HEK293 (cell line): ENCODE measurements around the gene KCNK2.

ENCODE experiments used
- CTCF ChIA-PET: fragments of 350-600 bp; formaldehyde crosslinking; extraction: SDS; loops from one replicate; lab custom pipeline; 2021; ENCODE audit warnings: antibody characterized with exemption; lab: Yijun Ruan, JAX
- POLR2A ChIA-PET: fragments of 300-600 bp; formaldehyde crosslinking; extraction: SDS; loops from one replicate; lab custom pipeline; 2020; ENCODE audit warnings: antibody characterized with exemption, inconsistent platforms; lab: Yijun Ruan, JAX
- H3K27ac ChIP-seq: fragments of 200-500 bp; sonication (Bioruptor generic); 2 replicates; pipeline ENCODE4 v1.5.1; 2014; ENCODE audit warnings: low read depth, low read length, control low read depth, inconsistent platforms; ENCODE audit errors: extremely low read depth
- H3K36me3 ChIP-seq, 2 experiments: fragments of 200-500 bp in 1 of 2; sonication (Bioruptor generic) in 1 of 2; 1 replicate in 1 of 2; 2 replicates in 1 of 2; pipeline ENCODE4 v1.5.1; 2014 to 2017; ENCODE audit warnings: inconsistent platforms in 2 of 2, low read length in 2 of 2; ENCODE audit not compliant: control insufficient read depth in 2 of 2, insufficient read depth in 1 of 2
- H3K4me1 ChIP-seq: fragments of 200-500 bp; sonication (Bioruptor generic); 2 replicates; pipeline ENCODE4 v1.5.1; 2014; ENCODE audit warnings: mild to moderate bottlenecking, low read length, inconsistent platforms; ENCODE audit not compliant: control insufficient read depth, insufficient read depth
- H3K4me3 ChIP-seq: 2 replicates; pipeline ENCODE4 v1.5.1; 2011; ENCODE audit warnings: low read depth, mild to moderate bottlenecking, control low read depth, low read length, moderate library complexity
- H3K9me3 ChIP-seq: fragments of 200-500 bp; sonication (Bioruptor generic); 2 replicates; pipeline ENCODE4 v1.5.1; 2014; ENCODE audit warnings: low read depth, low read length, inconsistent platforms; ENCODE audit not compliant: control insufficient read depth, insufficient read depth
- OSR2 ChIP-seq: fragments of 450-650 bp; formaldehyde crosslinking; IDR thresholded peaks from 2 replicates; pipeline ENCODE4 v1.5.1; 2016; ENCODE audit warnings: missing biosample characterization, missing genetic modification characterization
- PRDM1 ChIP-seq: fragments of 450-650 bp; formaldehyde crosslinking; IDR thresholded peaks from 2 replicates; pipeline ENCODE4; 2016; ENCODE audit warnings: missing biosample characterization, missing genetic modification characterization
- SCRT1 ChIP-seq: fragments of 450-650 bp; formaldehyde crosslinking; IDR thresholded peaks from 2 replicates; pipeline ENCODE4 v1.5.1; 2016; ENCODE audit warnings: missing biosample characterization, missing genetic modification characterization, borderline replicate concordance
- WT1 ChIP-seq: fragments of 450-650 bp; formaldehyde crosslinking; IDR thresholded peaks from 2 replicates; pipeline ENCODE4 v1.5.1; 2016; ENCODE audit warnings: missing biosample characterization, missing genetic modification characterization
- YY2 ChIP-seq: fragments of 450-650 bp; formaldehyde crosslinking; IDR thresholded peaks from 2 replicates; pipeline ENCODE4 v1.5.1; 2016; ENCODE audit warnings: missing biosample characterization, missing genetic modification characterization
- ZNF140 ChIP-seq: fragments of 450-650 bp; formaldehyde crosslinking; IDR thresholded peaks from 2 replicates; pipeline ENCODE4 v1.5.1; 2016; ENCODE audit warnings: missing biosample characterization, missing genetic modification characterization
- ZNF433 ChIP-seq: fragments of 450-650 bp; formaldehyde crosslinking; IDR thresholded peaks from 2 replicates; pipeline ENCODE4 v1.5.1; 2016; ENCODE audit warnings: missing biosample characterization, missing genetic modification characterization, low read depth
- ZNF501 ChIP-seq: fragments of 450-650 bp; formaldehyde crosslinking; IDR thresholded peaks from 2 replicates; pipeline ENCODE4 v1.5.1; 2016; ENCODE audit warnings: missing biosample characterization, missing genetic modification characterization
- ZNF548 ChIP-seq: fragments of 450-650 bp; formaldehyde crosslinking; IDR thresholded peaks from 2 replicates; pipeline ENCODE4 v1.5.1; 2016; ENCODE audit warnings: missing biosample characterization, missing genetic modification characterization
- ZNF561 ChIP-seq: fragments of 450-650 bp; IDR thresholded peaks from 2 replicates; pipeline ENCODE4 v1.5.1; 2018; ENCODE audit warnings: missing biosample characterization, missing genetic modification characterization, borderline replicate concordance
- ZNF621 ChIP-seq: fragments of 450-650 bp; formaldehyde crosslinking; IDR thresholded peaks from 2 replicates; pipeline ENCODE4 v1.5.1; 2017; ENCODE audit warnings: missing biosample characterization, missing genetic modification characterization
- ZNF623 ChIP-seq: fragments of 450-650 bp; formaldehyde crosslinking; IDR thresholded peaks from 2 replicates; pipeline ENCODE4 v1.5.1; 2016; ENCODE audit warnings: missing biosample characterization, missing genetic modification characterization
- ZSCAN16 ChIP-seq: fragments of 450-650 bp; formaldehyde crosslinking; IDR thresholded peaks from 2 replicates; pipeline ENCODE4 v1.5.1; 2016; ENCODE audit warnings: missing biosample characterization, missing genetic modification characterization
- TF ChIP-seq, protein P1 (sequence below): fragments of 450-650 bp; formaldehyde crosslinking; IDR thresholded peaks from 2 replicates; pipeline ENCODE4 v1.5.1; 2016; ENCODE audit warnings: missing biosample characterization, missing genetic modification characterization
- TF ChIP-seq, protein P2 (sequence below): fragments of 450-650 bp; formaldehyde crosslinking; IDR thresholded peaks from 2 replicates; pipeline ENCODE4 v1.5.1; 2017; ENCODE audit warnings: missing biosample characterization, missing genetic modification characterization
- TF ChIP-seq, protein P3 (sequence below): fragments of 450-650 bp; formaldehyde crosslinking; IDR thresholded peaks from 2 replicates; pipeline ENCODE4 v1.5.0; 2017; ENCODE audit warnings: missing biosample characterization, missing genetic modification characterization, borderline replicate concordance
- TF ChIP-seq, protein P4 (sequence below): fragments of 450-650 bp; formaldehyde crosslinking; IDR thresholded peaks from 2 replicates; pipeline ENCODE4 v1.5.1; 2016; ENCODE audit warnings: missing biosample characterization, missing genetic modification characterization
- TF ChIP-seq, protein P5 (sequence below): fragments of 450-650 bp; formaldehyde crosslinking; IDR thresholded peaks from 2 replicates; pipeline ENCODE4 v1.5.1; 2016; ENCODE audit warnings: missing biosample characterization, missing genetic modification characterization
- TF ChIP-seq, protein P6 (sequence below): IDR thresholded peaks from 2 replicates; pipeline ENCODE4 v1.6.1; 2011; ENCODE audit warnings: mild to moderate bottlenecking, low read depth, low read length, borderline replicate concordance

The KCNK2 gene

DNA sequence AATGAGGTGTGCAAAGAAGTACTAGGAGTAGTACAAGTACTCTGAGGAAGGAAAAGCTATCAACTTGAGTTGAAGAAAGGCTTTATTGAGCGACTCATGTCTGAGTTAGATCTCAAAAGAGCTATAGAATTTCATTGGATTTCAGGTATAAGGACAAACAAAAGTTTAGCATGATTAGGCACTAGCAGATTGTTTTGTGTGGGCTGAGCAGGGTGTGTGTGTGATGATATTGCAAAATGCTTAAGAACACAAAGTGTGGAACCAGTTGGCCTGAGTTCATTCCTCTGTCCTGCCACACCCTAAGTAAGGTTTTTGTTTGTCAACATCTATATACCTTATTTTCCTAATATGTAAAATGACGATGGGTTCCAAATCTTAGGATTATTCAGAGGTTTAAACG is 158.9 kb downstream of the KCNK2 start (continued):
- TF ChIP-seq, protein P1, sequence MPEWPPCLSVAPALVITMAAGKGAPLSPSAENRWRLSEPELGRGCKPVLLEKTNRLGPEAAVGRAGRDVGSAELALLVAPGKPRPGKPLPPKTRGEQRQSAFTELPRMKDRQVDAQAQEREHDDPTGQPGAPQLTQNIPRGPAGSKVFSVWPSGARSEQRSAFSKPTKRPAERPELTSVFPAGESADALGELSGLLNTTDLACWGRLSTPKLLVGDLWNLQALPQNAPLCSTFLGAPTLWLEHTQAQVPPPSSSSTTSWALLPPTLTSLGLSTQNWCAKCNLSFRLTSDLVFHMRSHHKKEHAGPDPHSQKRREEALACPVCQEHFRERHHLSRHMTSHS (tag by site-specific recombination), result no peak
- TF ChIP-seq, protein P2, sequence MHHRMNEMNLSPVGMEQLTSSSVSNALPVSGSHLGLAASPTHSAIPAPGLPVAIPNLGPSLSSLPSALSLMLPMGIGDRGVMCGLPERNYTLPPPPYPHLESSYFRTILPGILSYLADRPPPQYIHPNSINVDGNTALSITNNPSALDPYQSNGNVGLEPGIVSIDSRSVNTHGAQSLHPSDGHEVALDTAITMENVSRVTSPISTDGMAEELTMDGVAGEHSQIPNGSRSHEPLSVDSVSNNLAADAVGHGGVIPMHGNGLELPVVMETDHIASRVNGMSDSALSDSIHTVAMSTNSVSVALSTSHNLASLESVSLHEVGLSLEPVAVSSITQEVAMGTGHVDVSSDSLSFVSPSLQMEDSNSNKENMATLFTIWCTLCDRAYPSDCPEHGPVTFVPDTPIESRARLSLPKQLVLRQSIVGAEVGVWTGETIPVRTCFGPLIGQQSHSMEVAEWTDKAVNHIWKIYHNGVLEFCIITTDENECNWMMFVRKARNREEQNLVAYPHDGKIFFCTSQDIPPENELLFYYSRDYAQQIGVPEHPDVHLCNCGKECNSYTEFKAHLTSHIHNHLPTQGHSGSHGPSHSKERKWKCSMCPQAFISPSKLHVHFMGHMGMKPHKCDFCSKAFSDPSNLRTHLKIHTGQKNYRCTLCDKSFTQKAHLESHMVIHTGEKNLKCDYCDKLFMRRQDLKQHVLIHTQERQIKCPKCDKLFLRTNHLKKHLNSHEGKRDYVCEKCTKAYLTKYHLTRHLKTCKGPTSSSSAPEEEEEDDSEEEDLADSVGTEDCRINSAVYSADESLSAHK (tag by site-specific recombination), result no peak
- TF ChIP-seq ZNF621 (tag by site-specific recombination) (no peak), ZNF501 (tag by site-specific recombination) (no peak), PRDM1 (tag by site-specific recombination) (no peak), ZNF140 (no peak), ZNF561 (tag by site-specific recombination) (no peak)

DNA sequence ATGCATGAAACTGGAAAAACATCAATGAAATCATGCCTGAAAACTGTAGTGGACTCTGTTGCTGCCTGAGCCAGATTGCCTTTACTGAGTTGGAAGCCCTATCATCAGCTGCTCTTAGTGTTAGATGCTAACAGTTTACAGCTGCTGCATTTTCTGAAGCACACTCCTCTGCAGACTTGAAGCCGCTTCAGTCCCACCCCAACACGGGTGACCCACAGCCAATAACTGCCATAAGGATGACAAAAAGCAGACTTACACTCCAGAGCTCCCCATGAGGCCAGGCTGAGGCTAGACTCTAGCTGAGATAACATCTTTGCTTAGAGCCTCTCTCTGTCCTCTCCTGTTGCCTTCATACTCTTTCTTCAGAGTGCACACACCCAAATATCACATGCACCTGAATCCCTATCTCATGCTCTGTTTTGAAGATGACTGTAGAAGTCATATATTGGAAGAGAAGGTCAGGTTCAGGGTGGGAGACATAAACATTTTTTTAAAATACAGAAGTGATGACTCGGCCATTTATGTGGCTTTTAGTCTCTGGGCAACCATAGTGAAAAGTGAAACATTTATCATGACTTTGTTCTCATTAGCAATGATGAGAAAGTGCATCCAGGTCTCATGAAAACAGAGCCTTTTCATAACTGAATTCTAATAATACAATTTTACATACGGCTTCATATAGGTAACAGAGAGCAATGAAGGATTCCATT is 161.0 kb downstream of the KCNK2 start:
- H3K4me1 ChIP-seq, result no peaks in the 10 kb centered on the region
- no peaks in the 10 kb centered on the region for H3K9me3 ChIP-seq
- POLR2A ChIA-PET, result no interaction called here
- no peak overlapping the region for H3K27ac ChIP-seq
- no peak for TF ChIP-seq ZSCAN16 (tag by site-specific recombination)
- TF ChIP-seq, all 188 proteins: peak for 0
- Histone ChIP-seq H3K36me3 (no peaks in the 10 kb centered on the region), H3K4me3 (no peak overlapping the region)
- CTCF ChIA-PET, result no interaction called here

DNA sequence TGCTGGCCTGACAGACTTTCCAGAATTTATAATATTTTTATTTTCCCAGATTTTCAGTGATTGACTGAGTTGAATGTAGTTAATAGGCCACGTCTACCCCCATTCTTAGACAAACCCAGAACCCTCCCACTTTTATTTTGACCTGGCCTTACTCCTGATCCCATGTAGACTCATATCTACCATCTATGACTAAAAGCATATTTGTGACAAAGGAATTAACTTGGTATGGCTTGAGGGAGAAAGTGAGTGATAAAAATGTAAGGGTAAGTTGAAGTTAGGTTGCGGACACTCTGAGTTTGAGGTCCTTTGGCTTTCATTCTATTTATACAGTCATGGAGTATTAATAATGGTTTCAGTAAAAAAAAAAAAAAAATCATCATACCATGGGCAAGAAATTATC is 168.4 kb downstream of the KCNK2 start:
- ChIA-PET CTCF (no interaction called here), POLR2A (no interaction called here)
- no peaks in the 10 kb centered on the region for H3K36me3 ChIP-seq
- H3K9me3 ChIP-seq, result no peaks in the 10 kb centered on the region
- no peaks in the 10 kb centered on the region for H3K4me1 ChIP-seq
- no peak overlapping the region for H3K27ac ChIP-seq
- no peak overlapping the region for H3K4me3 ChIP-seq
- TF ChIP-seq SCRT1 (tag by site-specific recombination) (no peak), ZNF433 (tag by site-specific recombination) (no peak), OSR2 (tag by site-specific recombination) (no peak), WT1 (tag by site-specific recombination) (no peak), ZNF548 (tag by site-specific recombination) (no peak), ZNF623 (tag by site-specific recombination) (no peak), YY2 (tag by site-specific recombination) (no peak)
- TF ChIP-seq, protein P3, sequence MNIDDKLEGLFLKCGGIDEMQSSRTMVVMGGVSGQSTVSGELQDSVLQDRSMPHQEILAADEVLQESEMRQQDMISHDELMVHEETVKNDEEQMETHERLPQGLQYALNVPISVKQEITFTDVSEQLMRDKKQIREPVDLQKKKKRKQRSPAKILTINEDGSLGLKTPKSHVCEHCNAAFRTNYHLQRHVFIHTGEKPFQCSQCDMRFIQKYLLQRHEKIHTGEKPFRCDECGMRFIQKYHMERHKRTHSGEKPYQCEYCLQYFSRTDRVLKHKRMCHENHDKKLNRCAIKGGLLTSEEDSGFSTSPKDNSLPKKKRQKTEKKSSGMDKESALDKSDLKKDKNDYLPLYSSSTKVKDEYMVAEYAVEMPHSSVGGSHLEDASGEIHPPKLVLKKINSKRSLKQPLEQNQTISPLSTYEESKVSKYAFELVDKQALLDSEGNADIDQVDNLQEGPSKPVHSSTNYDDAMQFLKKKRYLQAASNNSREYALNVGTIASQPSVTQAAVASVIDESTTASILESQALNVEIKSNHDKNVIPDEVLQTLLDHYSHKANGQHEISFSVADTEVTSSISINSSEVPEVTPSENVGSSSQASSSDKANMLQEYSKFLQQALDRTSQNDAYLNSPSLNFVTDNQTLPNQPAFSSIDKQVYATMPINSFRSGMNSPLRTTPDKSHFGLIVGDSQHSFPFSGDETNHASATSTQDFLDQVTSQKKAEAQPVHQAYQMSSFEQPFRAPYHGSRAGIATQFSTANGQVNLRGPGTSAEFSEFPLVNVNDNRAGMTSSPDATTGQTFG, result no peak
- TF ChIP-seq, protein P4, sequence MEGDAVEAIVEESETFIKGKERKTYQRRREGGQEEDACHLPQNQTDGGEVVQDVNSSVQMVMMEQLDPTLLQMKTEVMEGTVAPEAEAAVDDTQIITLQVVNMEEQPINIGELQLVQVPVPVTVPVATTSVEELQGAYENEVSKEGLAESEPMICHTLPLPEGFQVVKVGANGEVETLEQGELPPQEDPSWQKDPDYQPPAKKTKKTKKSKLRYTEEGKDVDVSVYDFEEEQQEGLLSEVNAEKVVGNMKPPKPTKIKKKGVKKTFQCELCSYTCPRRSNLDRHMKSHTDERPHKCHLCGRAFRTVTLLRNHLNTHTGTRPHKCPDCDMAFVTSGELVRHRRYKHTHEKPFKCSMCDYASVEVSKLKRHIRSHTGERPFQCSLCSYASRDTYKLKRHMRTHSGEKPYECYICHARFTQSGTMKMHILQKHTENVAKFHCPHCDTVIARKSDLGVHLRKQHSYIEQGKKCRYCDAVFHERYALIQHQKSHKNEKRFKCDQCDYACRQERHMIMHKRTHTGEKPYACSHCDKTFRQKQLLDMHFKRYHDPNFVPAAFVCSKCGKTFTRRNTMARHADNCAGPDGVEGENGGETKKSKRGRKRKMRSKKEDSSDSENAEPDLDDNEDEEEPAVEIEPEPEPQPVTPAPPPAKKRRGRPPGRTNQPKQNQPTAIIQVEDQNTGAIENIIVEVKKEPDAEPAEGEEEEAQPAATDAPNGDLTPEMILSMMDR (tag by site-specific recombination), result no peak
- TF ChIP-seq, protein P5, sequence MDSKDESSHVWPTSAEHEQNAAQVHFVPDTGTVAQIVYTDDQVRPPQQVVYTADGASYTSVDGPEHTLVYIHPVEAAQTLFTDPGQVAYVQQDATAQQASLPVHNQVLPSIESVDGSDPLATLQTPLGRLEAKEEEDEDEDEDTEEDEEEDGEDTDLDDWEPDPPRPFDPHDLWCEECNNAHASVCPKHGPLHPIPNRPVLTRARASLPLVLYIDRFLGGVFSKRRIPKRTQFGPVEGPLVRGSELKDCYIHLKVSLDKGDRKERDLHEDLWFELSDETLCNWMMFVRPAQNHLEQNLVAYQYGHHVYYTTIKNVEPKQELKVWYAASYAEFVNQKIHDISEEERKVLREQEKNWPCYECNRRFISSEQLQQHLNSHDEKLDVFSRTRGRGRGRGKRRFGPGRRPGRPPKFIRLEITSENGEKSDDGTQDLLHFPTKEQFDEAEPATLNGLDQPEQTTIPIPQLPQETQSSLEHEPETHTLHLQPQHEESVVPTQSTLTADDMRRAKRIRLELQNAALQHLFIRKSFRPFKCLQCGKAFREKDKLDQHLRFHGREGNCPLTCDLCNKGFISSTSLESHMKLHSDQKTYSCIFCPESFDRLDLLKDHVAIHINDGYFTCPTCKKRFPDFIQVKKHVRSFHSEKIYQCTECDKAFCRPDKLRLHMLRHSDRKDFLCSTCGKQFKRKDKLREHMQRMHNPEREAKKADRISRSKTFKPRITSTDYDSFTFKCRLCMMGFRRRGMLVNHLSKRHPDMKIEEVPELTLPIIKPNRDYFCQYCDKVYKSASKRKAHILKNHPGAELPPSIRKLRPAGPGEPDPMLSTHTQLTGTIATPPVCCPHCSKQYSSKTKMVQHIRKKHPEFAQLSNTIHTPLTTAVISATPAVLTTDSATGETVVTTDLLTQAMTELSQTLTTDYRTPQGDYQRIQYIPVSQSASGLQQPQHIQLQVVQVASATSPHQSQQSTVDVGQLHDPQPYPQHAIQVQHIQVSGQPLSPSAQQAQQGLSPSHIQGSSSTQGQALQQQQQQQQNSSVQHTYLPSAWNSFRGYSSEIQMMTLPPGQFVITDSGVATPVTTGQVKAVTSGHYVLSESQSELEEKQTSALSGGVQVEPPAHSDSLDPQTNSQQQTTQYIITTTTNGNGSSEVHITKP (tag by site-specific recombination), result no peak
- TF ChIP-seq, protein P6, sequence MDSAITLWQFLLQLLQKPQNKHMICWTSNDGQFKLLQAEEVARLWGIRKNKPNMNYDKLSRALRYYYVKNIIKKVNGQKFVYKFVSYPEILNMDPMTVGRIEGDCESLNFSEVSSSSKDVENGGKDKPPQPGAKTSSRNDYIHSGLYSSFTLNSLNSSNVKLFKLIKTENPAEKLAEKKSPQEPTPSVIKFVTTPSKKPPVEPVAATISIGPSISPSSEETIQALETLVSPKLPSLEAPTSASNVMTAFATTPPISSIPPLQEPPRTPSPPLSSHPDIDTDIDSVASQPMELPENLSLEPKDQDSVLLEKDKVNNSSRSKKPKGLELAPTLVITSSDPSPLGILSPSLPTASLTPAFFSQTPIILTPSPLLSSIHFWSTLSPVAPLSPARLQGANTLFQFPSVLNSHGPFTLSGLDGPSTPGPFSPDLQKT, result no peak
